MCF 10A (cell line): Measurements from ENCODE around the gene LHB. TPM values are rescaled to one million over a fixed set of nuclear protein-coding genes. Genes with fewer than 3 reads are reported as not detected.
"Not testable (repeated sequence)": the region's sequence is repeated elsewhere in the genome, so short reads cannot be mapped to it uniquely, and the experiment has no call there.

Experiments used
- BruUV-seq: library from RNA; stranded (reverse); fragments of 400-500 nt; replicated peaks from 2 replicates; lab custom pipeline; 2021; lab: Mats Ljungman, UMichigan
- CTCF ChIA-PET: fragments of 300-600 bp; sonication (Branson Sonifier 250); formaldehyde crosslinking; extraction: SDS; loops from one replicate; lab custom pipeline; 2021; ENCODE audit warnings: antibody characterized with exemption, inconsistent platforms; lab: Yijun Ruan, JAX
- POLR2A ChIA-PET: fragments of 300-600, 350-650 bp; sonication (Branson Sonifier 250); formaldehyde crosslinking; extraction: SDS; loops from one replicate; lab custom pipeline; 2020; ENCODE audit warnings: antibody characterized with exemption, inconsistent platforms; lab: Yijun Ruan, JAX
- DNase-seq: peaks from one replicate; pipeline ENCODE4 v3.0.0-alpha.2; 2018; ENCODE audit not compliant: unreplicated experiment
- H3K27ac Mint-ChIP-seq: one replicate; pipeline ENCODE4 v1.8.0; 2022; ENCODE audit warnings: mild to moderate bottlenecking, low read depth, mixed read lengths; ENCODE audit not compliant: unreplicated experiment
- H3K27me3 Mint-ChIP-seq: one replicate; pipeline ENCODE4 v1.8.0; 2022; ENCODE audit warnings: mixed read lengths; ENCODE audit not compliant: insufficient read depth, unreplicated experiment
- H3K36me3 Mint-ChIP-seq: one replicate; pipeline ENCODE4 v1.8.0; 2022; ENCODE audit warnings: mild to moderate bottlenecking, moderate library complexity, mixed read lengths; ENCODE audit not compliant: insufficient read depth, unreplicated experiment
- H3K4me1 Mint-ChIP-seq: one replicate; pipeline ENCODE4 v1.8.0; 2022; ENCODE audit warnings: mixed read lengths; ENCODE audit not compliant: insufficient read depth, unreplicated experiment
- H3K4me3 Mint-ChIP-seq: one replicate; pipeline ENCODE4 v1.8.0; 2022; ENCODE audit warnings: mild to moderate bottlenecking, moderate library complexity, mixed read lengths; ENCODE audit not compliant: unreplicated experiment
- H3K9me3 Mint-ChIP-seq: one replicate; pipeline ENCODE4 v1.8.0; 2022; ENCODE audit warnings: mixed read lengths; ENCODE audit not compliant: unreplicated experiment
- intact Hi-C: fragments of 100-400 bp; cut with micrococcal nuclease; formaldehyde crosslinking; loops from 2 replicates; pipeline ENCODE4 v1.14.1; 2022
- total RNA-seq: library from RNA; stranded (reverse); gene quantifications from 2 replicates; pipeline ENCODE4 v1.2.3, GENCODE V29; 2022
- TF ChIP-seq, protein P1 (sequence below): fragments of 200-600 bp; IDR thresholded peaks from one replicate; pipeline ENCODE4 v1.8.0; 2022; ENCODE audit warnings: antibody characterized with exemption, mild to moderate bottlenecking; ENCODE audit not compliant: unreplicated experiment

LHB gene
- total RNA-seq, 1 experiment from 2014 or later: not detected

DNA sequence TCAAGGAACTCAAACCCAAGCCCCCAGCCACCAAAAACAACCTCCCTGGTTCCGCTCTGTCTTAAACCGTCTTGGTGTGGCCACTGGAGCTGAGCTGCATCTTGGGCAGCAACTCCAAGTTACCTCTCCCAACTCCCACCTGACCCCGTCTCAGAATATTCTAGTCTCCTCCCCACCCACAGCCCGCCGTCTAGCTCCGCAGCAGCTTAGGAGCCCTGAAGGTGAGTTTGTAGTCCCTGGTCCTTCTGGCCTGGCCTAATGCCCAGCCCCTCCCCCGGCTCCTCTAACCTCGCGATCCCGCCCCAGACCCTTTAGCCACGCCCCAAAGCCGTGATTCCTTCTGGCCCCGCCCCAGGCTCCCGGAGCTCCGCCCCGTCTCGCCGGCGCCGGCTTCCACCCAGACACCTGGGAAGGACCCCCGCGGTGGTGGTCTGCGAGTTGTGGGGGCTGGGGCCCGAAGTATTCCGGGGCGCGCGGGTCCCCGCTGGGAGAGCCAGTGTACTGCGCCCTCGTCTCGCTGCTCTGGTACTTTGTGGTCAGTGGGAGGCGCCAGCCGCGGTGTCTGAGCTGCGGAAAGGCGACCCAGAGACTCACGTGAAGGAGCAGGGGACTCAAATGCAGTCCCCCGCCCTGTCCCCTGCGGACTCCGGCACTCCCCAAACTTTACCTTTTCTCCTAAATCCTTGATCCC, 2.5 kb upstream of the LHB start:
- BruUV-seq: TSS peak; percentile 3
- CTCF ChIA-PET: interaction anchor here (0.6 kb wide), 1 partner anchor 38 kb away, joined by 4 read pairs; the partner anchor contains the start of gene CGB7

DNA sequence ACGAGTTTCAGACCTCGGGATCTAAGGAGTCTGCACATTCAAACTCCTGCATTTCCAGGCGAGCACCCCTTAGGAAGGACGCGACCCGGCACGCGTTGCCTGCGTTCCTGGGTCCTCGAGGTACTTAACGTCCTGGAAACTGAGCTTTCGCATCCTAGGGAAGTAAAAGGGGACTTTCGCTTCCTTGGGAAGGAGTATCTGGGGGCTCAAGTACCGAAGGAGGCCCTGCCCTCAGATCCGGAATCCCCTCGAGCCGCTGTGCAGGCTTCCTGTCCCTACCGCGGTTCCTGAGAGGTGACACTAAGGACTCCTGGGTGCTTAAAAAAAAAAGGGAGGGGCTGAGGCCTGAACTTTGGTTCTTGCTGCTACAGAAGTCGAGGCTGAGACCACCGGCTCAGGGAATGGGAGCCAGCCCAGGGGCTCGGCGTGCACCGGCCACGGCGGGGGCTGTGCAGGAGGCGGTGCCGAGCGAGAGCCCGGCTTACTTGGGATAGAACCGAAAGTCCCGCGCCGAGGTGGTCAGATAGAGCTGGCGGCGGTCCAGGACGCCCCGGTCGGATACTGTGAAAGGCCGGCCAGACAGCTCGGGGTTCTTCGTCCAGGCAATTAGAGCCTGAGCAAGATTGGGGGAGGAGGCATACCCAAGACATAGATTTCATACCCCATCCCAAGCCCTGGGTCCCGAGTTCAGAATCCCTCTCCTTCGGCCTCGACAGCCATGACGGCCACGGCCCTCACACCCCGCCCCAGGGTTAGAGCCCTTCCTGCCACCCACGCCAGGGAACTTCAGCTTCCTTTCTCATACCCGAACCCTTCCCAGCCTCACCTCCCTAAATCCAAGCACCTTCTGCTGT, 1.7 kb upstream of the LHB start:
- intact Hi-C loops, H3K27me3 Mint-ChIP-seq, BruUV-seq, H3K9me3 Mint-ChIP-seq, H3K27ac Mint-ChIP-seq, DNase-seq: not testable (repeated sequence)
- peak overlapping the region; percentile 57 for H3K4me3 Mint-ChIP-seq
- peaks cover 37% of the 10 kb centered on the region for H3K36me3 Mint-ChIP-seq
- ChIA-PET CTCF (interaction anchor here (0.6 to 1.3 kb wide), 2 partner anchors 19 to 208 kb away, joined by 3 to 4 read pairs; no protein-coding TSS in a partner anchor), POLR2A (interaction anchor here (0.6 to 1.7 kb wide), 10 partner anchors 9 to 623 kb away, joined by 3 to 11 read pairs (median 4); partner anchors contain the start of genes CGB7, GYS1, RUVBL2 and SCAF1)
- H3K4me1 Mint-ChIP-seq: peaks cover 18% of the 10 kb centered on the region

More for the DNA sequence above, 2.5 kb upstream of the LHB start:
- no peaks in the 10 kb centered on the region for H3K9me3 Mint-ChIP-seq
- peak; percentile 83 for DNase-seq
- H3K27ac Mint-ChIP-seq: no peak overlapping the region
- TF ChIP-seq, protein P1, sequence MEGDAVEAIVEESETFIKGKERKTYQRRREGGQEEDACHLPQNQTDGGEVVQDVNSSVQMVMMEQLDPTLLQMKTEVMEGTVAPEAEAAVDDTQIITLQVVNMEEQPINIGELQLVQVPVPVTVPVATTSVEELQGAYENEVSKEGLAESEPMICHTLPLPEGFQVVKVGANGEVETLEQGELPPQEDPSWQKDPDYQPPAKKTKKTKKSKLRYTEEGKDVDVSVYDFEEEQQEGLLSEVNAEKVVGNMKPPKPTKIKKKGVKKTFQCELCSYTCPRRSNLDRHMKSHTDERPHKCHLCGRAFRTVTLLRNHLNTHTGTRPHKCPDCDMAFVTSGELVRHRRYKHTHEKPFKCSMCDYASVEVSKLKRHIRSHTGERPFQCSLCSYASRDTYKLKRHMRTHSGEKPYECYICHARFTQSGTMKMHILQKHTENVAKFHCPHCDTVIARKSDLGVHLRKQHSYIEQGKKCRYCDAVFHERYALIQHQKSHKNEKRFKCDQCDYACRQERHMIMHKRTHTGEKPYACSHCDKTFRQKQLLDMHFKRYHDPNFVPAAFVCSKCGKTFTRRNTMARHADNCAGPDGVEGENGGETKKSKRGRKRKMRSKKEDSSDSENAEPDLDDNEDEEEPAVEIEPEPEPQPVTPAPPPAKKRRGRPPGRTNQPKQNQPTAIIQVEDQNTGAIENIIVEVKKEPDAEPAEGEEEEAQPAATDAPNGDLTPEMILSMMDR: no peak
- POLR2A ChIA-PET: interaction anchor here (0.6 to 1.7 kb wide), 10 partner anchors 9 to 306 kb away, joined by 3 to 11 read pairs (median 4); partner anchors contain the start of genes CGB7, GYS1 and RUVBL2
- H3K27me3 Mint-ChIP-seq: no peaks in the 10 kb centered on the region
- peaks cover 18% of the 10 kb centered on the region for H3K4me1 Mint-ChIP-seq
- H3K4me3 Mint-ChIP-seq: peak overlapping the region; percentile 57
- H3K36me3 Mint-ChIP-seq: peaks cover 34% of the 10 kb centered on the region
- intact Hi-C loops: no loop called here

DNA sequence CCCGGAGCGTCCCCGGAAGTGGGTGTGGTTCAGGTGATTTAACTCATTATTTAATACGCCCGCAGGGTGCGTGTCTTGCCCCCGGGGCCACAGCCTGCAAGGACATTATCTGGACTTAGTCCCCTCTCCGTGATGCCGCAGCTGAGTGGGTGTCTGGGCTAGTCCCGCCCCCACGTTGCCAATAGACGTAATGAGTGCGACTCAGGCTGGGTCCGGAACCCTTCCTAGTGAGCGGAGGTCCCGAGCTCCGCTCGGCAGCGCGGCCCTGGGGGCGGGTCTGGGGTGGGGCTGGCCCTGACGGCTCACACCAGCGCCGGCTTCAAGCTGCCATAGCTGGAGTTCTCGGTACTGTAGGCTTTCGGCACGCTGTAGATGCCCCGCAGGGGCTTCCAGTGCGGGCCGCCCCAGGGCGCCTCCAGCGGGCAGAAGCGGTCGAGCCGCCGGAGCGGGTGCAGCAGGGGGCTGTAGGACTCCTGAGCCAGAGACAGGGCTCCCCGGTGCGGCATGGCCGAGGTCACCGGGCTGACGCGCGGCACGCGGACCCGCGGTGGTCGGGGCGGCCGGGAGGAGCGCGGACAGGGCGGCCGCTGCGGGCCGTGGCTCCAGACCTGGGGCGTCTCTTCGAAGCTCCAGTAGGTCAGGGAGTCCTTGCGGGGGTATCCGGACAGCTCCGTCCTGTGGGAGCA, 918 bp upstream of the LHB start:
- CTCF ChIA-PET: interaction anchor here (0.7 to 1.3 kb wide), 2 partner anchors 18 to 39 kb away, joined by 3 to 4 read pairs; no protein-coding TSS in a partner anchor
- intact Hi-C loops: no loop called here
- DNase-seq: no peak
- no peaks in the 10 kb centered on the region for H3K9me3 Mint-ChIP-seq
- H3K27ac Mint-ChIP-seq: no peak overlapping the region
- H3K36me3 Mint-ChIP-seq: peaks cover 43% of the 10 kb centered on the region
- peaks cover 18% of the 10 kb centered on the region for H3K4me1 Mint-ChIP-seq
- no peaks in the 10 kb centered on the region for H3K27me3 Mint-ChIP-seq
- POLR2A ChIA-PET: interaction anchor here (0.6 to 1.0 kb wide), 2 partner anchors 72 to 624 kb away, joined by 4 read pairs; partner anchors contain the start of gene SCAF1
- H3K4me3 Mint-ChIP-seq: no peak overlapping the region
- TF ChIP-seq, protein P1: peak; percentile 35
- BruUV-seq: no TSS peak
